T-cell (primary cell): ENCODE data around the gene LTO1. TPM values are rescaled to one million over a fixed set of nuclear protein-coding genes. Genes with fewer than 3 reads are reported as not detected.

Source experiments
- ATAC-seq, 4 experiments: fragments of 200-7000 bp in 3 of 4; fragments of 150-1000 bp in 1 of 4; cut with Tn5 transposase; replicated peaks in 1 of 4; 1 replicate in 3 of 4; 2 replicates in 1 of 4; pipeline ENCODE4 v1.10.0; 2021; ENCODE audit warnings: moderate library complexity in 3 of 4, mild to moderate bottlenecking in 2 of 4, moderate number of reproducible peaks in 1 of 4
- CTCF ChIA-PET, 2 donors: fragments of 300-600 bp; sonication (Branson Sonifier 250); formaldehyde crosslinking; loops; one replicate each; lab custom pipeline; 2022; ENCODE audit warnings: antibody characterized with exemption in 2 of 2; lab: Charles Lee
- POLR2A ChIA-PET, 2 donors: fragments of 300-600 bp; sonication (Branson Sonifier 250); formaldehyde crosslinking; loops; one replicate each; lab custom pipeline; 2022; ENCODE audit warnings: antibody characterized with exemption in 2 of 2; lab: Charles Lee
- DNase-seq, 35 experiments: peaks; one replicate each; pipeline versions ENCODE4 v3.0.0 to v3.0.0-alpha.2; 2013 to 2023
- H3K27ac ChIP-seq: one replicate; pipeline ENCODE4 v1.5.1; 2013; ENCODE audit warnings: low read length
- H3K27me3 ChIP-seq, 2 experiments: replicated peaks in 1 of 2; 1 replicate in 1 of 2; 2 replicates in 1 of 2; pipeline versions ENCODE4 v1.6.1 to v1.7.0; 2013; ENCODE audit warnings: low read length in 1 of 2, mixed read lengths in 1 of 2; ENCODE audit not compliant: control insufficient read depth in 2 of 2, insufficient read depth in 2 of 2; ENCODE audit errors: extremely low read depth in 1 of 2
- H3K36me3 ChIP-seq, 2 donors: 1 replicate in 1 of 2; 2 replicates in 1 of 2; pipeline versions ENCODE4 v1.6.1 to v1.7.0; 2013; ENCODE audit warnings: low read length in 1 of 2; ENCODE audit not compliant: control insufficient read depth in 2 of 2, insufficient read depth in 1 of 2; ENCODE audit errors: extremely low read depth in 1 of 2
- H3K4me1 ChIP-seq, 2 experiments: 1 replicate in 1 of 2; 2 replicates in 1 of 2; pipeline versions ENCODE4 v1.6.1 to v1.7.0; 2013; ENCODE audit warnings: low read length in 2 of 2, mixed read lengths in 1 of 2; ENCODE audit not compliant: insufficient read depth in 2 of 2, control insufficient read depth in 1 of 2; ENCODE audit errors: extremely low read depth in 1 of 2
- H3K4me3 ChIP-seq, 2 donors: 1 replicate in 1 of 2; 2 replicates in 1 of 2; pipeline versions ENCODE4 v1.5.1 to v1.7.0; 2013; ENCODE audit warnings: mild to moderate bottlenecking in 2 of 2, low read length in 1 of 2, moderate library complexity in 1 of 2; ENCODE audit not compliant: control insufficient read depth in 1 of 2; ENCODE audit errors: extremely low read depth in 1 of 2
- H3K9me3 ChIP-seq: 2 replicates; pipeline ENCODE4 v1.7.0; 2013
- H3K27ac Mint-ChIP-seq, 2 donors: one replicate each; pipeline ENCODE4 v1.8.0; 2020 to 2021; ENCODE audit warnings: mild to moderate bottlenecking in 2 of 2, mixed read lengths in 2 of 2
- H3K27me3 Mint-ChIP-seq, 2 donors: one replicate each; pipeline ENCODE4 v1.8.0; 2021 to 2022; ENCODE audit warnings: mixed read lengths in 2 of 2
- H3K36me3 Mint-ChIP-seq: one replicate; pipeline ENCODE4 v1.8.0; 2021; ENCODE audit warnings: mixed read lengths
- H3K4me1 Mint-ChIP-seq, 3 donors: one replicate each; pipeline ENCODE4 v1.8.0; 2020 to 2022; ENCODE audit warnings: mixed read lengths in 3 of 3, mild to moderate bottlenecking in 1 of 3
- H3K4me3 Mint-ChIP-seq, 3 donors: one replicate each; pipeline ENCODE4 v1.8.0; 2020 to 2022; ENCODE audit warnings: mild to moderate bottlenecking in 3 of 3, mixed read lengths in 3 of 3, moderate library complexity in 3 of 3
- H3K9me3 Mint-ChIP-seq, 3 donors: one replicate each; pipeline ENCODE4 v1.8.0; 2020 to 2022; ENCODE audit warnings: mixed read lengths in 3 of 3
- WGBS: methylation state at CpG from one replicate; pipeline ENCODE4 v1.1.5; 2013; ENCODE audit warnings: missing lambda C conversion rate; ENCODE audit not compliant: insufficient coverage; 5-methylcytosine and 5-hydroxymethylcytosine counted together
- total RNA-seq, 35 experiments: library from RNA in 6 of 35; stranded (reverse) in 6 of 35; fragments of 120-200 nt in 1 of 35; gene quantifications; one replicate each; pipeline versions ENCODE4 v1.2.1 to v1.2.4 and lab custom pipeline; 2013 to 2026

The LTO1 gene
- total RNA-seq, 5 donors from 2014 or later (not counting 1 experiment from before 2014, with no cell fraction given), result 31.8 to 64.2 (median 57.4) TPM

DNA sequence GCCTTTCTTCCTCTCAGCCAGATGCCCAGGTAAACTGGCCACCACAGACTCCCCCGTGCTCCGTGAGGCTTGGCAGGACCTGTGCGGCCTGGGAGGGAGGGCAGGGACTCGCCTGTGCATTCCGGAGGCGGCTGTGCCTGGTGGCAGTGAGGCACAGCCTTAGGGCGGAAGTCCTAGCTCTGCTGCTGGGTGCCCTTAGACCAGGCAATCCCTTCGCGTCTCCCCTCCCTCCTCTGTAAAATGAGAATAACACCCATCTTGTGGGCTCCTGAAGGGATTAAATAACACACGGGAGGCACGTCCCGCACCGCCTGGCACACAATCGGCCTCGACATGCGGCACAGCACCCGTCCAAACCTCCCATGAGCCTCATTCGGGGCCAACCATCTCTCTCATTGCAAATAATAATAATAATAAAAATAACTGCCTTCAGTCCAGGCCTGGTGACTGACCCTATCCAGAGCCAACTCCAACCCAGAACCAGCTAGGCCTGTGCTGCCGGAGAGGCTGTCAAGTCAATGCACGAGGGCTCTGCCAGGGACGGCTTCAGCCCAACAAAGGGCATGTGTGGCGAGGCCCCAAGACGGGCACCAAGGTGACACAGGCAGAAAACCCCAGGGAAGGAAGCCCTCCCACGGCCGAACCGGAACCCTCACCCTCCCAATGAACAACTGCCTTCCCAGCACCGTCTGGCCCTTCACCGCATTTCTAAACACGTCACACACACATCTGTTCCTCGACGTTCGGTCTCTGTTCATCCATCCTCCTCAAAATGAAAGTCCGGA, 8.2 kb downstream of the LTO1 start:
- CTCF ChIA-PET, result no interaction called here
- H3K4me3 Mint-ChIP-seq, result no peak overlapping the region
- DNase-seq, result no peak
- no peaks in the 10 kb centered on the region for H3K27me3 Mint-ChIP-seq
- no peaks in the 10 kb centered on the region for H3K9me3 Mint-ChIP-seq
- Histone ChIP-seq H3K4me3 (no peak overlapping the region), H3K36me3 (peaks cover 27 to 60% of the 10 kb centered on the region in 2 donors), H3K27ac (no peak overlapping the region), H3K9me3 (no peaks in the 10 kb centered on the region), H3K27me3 (no peaks in the 10 kb centered on the region), H3K4me1 (no peaks in the 10 kb centered on the region)
- H3K27ac Mint-ChIP-seq, result no peak overlapping the region
- peaks cover 46% of the 10 kb centered on the region for H3K36me3 Mint-ChIP-seq
- WGBS, result 95% methylated on average over 11 of the region's 33 CpGs
- no peak for ATAC-seq
- H3K4me1 Mint-ChIP-seq, result peaks cover 12 to 19% (median 15%) of the 10 kb centered on the region in 3 donors
- POLR2A ChIA-PET, result no interaction called here

GRCh38 chr11:69666261-69666660, 8.9 kb downstream of the LTO1 start:
- Mint-ChIP-seq H3K27me3 (no peaks in the 10 kb centered on the region), H3K27ac (no peak overlapping the region), H3K4me3 (no peak overlapping the region), H3K9me3 (no peaks in the 10 kb centered on the region), H3K4me1 (peaks cover 8 to 13% (median 12%) of the 10 kb centered on the region in 3 donors), H3K36me3 (peaks cover 40% of the 10 kb centered on the region)
- WGBS, result 100% methylated on average over 3 of the region's 14 CpGs
- DNase-seq (no peak), ATAC-seq (no peak)
- Histone ChIP-seq H3K27ac (no peak overlapping the region), H3K27me3 (no peaks in the 10 kb centered on the region), H3K9me3 (no peaks in the 10 kb centered on the region), H3K36me3 (peaks cover 23 to 55% of the 10 kb centered on the region in 2 donors), H3K4me1 (no peaks in the 10 kb centered on the region), H3K4me3 (no peak overlapping the region)
- ChIA-PET POLR2A (no interaction called here), CTCF (no interaction called here)

GRCh38 chr11:69665669-69666068, 9.5 kb downstream of the LTO1 start:
- no peaks in the 10 kb centered on the region for H3K9me3 ChIP-seq
- Mint-ChIP-seq H3K36me3 (peaks cover 39% of the 10 kb centered on the region), H3K27ac (no peak overlapping the region), H3K27me3 (no peaks in the 10 kb centered on the region), H3K4me1 (peaks cover 8 to 13% (median 12%) of the 10 kb centered on the region in 3 donors), H3K9me3 (no peaks in the 10 kb centered on the region), H3K4me3 (no peak overlapping the region)
- WGBS, result 87% methylated on average over 6 of the region's 11 CpGs
- DNase-seq, result no peak
- no peak for ATAC-seq
- ChIA-PET POLR2A (interaction anchor here in 1 of 2 donors (0.6 kb wide), 1 partner anchor 51 kb away, joined by 3 read pairs; no protein-coding TSS in a partner anchor), CTCF (no interaction called here)
- no peak overlapping the region for H3K4me3 ChIP-seq
- H3K27me3 ChIP-seq, result no peaks in the 10 kb centered on the region
- H3K36me3 ChIP-seq, result peaks cover 19 to 52% of the 10 kb centered on the region in 2 donors
- H3K27ac ChIP-seq, result no peak overlapping the region
- no peaks in the 10 kb centered on the region for H3K4me1 ChIP-seq

GRCh38 chr11:69664901-69665300, 10.3 kb downstream of the LTO1 start:
- Mint-ChIP-seq H3K27ac (no peak overlapping the region), H3K9me3 (no peaks in the 10 kb centered on the region), H3K27me3 (no peaks in the 10 kb centered on the region), H3K36me3 (peaks cover 34% of the 10 kb centered on the region), H3K4me1 (peaks cover 0 to 6% (median 4%) of the 10 kb centered on the region in 3 donors), H3K4me3 (no peak overlapping the region)
- POLR2A ChIA-PET, result interaction anchor here in 1 of 2 donors (0.6 kb wide), 1 partner anchor 50 kb away, joined by 3 read pairs; no protein-coding TSS in a partner anchor
- no peaks in the 10 kb centered on the region for H3K9me3 ChIP-seq
- 95% methylated on average over 8 of the region's 8 CpGs for WGBS
- no peak for ATAC-seq
- no peaks in the 10 kb centered on the region for H3K27me3 ChIP-seq
- CTCF ChIA-PET, result no interaction called here
- H3K36me3 ChIP-seq, result peaks cover 19 to 45% of the 10 kb centered on the region in 2 donors
- H3K4me1 ChIP-seq, result no peaks in the 10 kb centered on the region
- H3K4me3 ChIP-seq, result no peak overlapping the region
- no peak for DNase-seq
- no peak overlapping the region for H3K27ac ChIP-seq

GRCh38 chr11:69664103-69664775, 10.9 kb downstream of the LTO1 start:
- POLR2A ChIA-PET, result no interaction called here
- H3K36me3 Mint-ChIP-seq, result peaks cover 34% of the 10 kb centered on the region

GRCh38 chr11:69663326-69663725, 11.8 kb downstream of the LTO1 start:
- Histone ChIP-seq H3K27ac (no peak overlapping the region), H3K4me1 (no peaks in the 10 kb centered on the region), H3K36me3 (peaks cover 15 to 37% of the 10 kb centered on the region in 2 donors), H3K4me3 (no peak overlapping the region), H3K9me3 (no peaks in the 10 kb centered on the region), H3K27me3 (no peaks in the 10 kb centered on the region)
- Mint-ChIP-seq H3K4me3 (no peak overlapping the region), H3K36me3 (peaks cover 31% of the 10 kb centered on the region), H3K27ac (no peak overlapping the region), H3K27me3 (no peaks in the 10 kb centered on the region), H3K4me1 (peaks cover 0 to 5% (median 0%) of the 10 kb centered on the region in 3 donors), H3K9me3 (no peaks in the 10 kb centered on the region)
- 89% methylated on average over 5 of the region's 6 CpGs for WGBS
- POLR2A ChIA-PET, result no interaction called here
- CTCF ChIA-PET, result no interaction called here
- ATAC-seq (no peak), DNase-seq (no peak)

More at GRCh38 chr11:69664103-69664775, 10.9 kb downstream of the LTO1 start:
- Mint-ChIP-seq H3K27me3 (no peaks in the 10 kb centered on the region), H3K4me3 (no peak overlapping the region), H3K9me3 (no peaks in the 10 kb centered on the region), H3K27ac (no peak overlapping the region), H3K4me1 (peaks cover 0 to 5% (median 3%) of the 10 kb centered on the region in 3 donors)
- Histone ChIP-seq H3K4me1 (no peaks in the 10 kb centered on the region), H3K9me3 (no peaks in the 10 kb centered on the region), H3K36me3 (peaks cover 15 to 41% of the 10 kb centered on the region in 2 donors), H3K27me3 (no peaks in the 10 kb centered on the region), H3K4me3 (no peak overlapping the region), H3K27ac (no peak overlapping the region)
- DNase-seq, result no peak
- CTCF ChIA-PET, result no interaction called here
- 96% methylated on average over 17 of the region's 17 CpGs for WGBS
- no peak for ATAC-seq
